Stimulated activated memory B cell treated with anti-CD40 and anti-IgM and Interleukin-4, amounts not matched to agents 10 μg/mL and 1 μg/mL and 100 μg/mL, for 72 hours (primary cell): Measurements from ENCODE around the gene RGS19.

Experiments used
- ATAC-seq: fragments of 150-1000 bp; cut with Tn5 transposase; 2 replicates; pipeline ENCODE4 v1.10.0; 2021
- H3K27ac Mint-ChIP-seq: one replicate; pipeline ENCODE4 v1.8.0; 2022; ENCODE audit warnings: mild to moderate bottlenecking, mixed read lengths
- H3K27me3 Mint-ChIP-seq: one replicate; pipeline ENCODE4 v1.8.0; 2022; ENCODE audit warnings: mixed read lengths
- H3K36me3 Mint-ChIP-seq: one replicate; pipeline ENCODE4 v1.8.0; 2022; ENCODE audit warnings: mixed read lengths
- H3K4me1 Mint-ChIP-seq: one replicate; pipeline ENCODE4 v1.8.0; 2022; ENCODE audit warnings: mixed read lengths
- H3K4me3 Mint-ChIP-seq: one replicate; pipeline ENCODE4 v1.8.0; 2022; ENCODE audit warnings: mild to moderate bottlenecking, moderate library complexity, mixed read lengths
- H3K9me3 Mint-ChIP-seq: one replicate; pipeline ENCODE4 v1.8.0; 2022; ENCODE audit warnings: mixed read lengths

The RGS19 gene

DNA sequence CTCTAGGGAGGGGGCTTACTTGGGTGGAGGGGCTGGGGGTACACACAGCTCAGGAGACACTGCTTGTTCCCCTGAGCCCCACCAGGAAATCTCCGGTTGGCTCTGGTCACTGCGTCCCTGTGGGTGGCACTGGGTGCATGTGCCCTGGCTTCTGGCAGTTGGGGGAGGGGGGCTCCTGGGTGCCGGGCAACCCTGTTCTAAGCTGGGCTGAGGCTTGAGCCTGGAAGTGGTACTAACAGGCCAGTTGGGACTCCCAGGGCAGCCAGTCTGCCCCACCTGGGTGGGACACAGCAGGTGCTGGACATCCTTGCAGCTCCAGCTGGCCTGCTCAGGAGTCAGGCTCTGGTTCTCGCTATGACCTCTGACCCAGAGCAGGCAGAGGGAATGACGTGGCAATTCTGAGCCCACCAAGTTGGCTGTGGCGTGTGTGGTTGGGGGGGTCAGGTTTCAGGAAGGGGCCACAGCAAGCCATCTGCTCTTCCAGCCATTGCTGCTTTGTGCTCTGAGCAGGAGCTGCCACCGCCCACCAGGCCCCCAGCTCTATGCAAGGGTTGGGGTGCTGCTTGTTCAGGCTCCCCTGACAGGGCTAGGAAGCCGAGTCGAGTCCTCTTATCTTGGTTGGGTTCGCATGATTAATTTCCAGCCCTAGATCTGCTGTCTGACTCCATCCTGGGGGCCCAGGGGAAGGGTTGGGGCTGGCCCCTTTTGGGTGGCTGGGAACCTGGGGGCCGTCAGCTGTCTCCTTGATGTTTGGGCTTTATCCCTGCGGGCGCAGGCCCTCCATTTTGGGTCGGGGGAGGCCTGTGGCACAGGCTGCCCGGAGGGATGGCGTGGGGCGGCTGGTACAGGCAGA is 42.7 kb downstream of the RGS19 start:
- Mint-ChIP-seq H3K36me3 (peaks cover 24% of the 10 kb centered on the region), H3K9me3 (no peaks in the 10 kb centered on the region), H3K27ac (no peak overlapping the region), H3K4me3 (no peak overlapping the region), H3K4me1 (peaks cover 31% of the 10 kb centered on the region), H3K27me3 (peaks cover 10% of the 10 kb centered on the region)
- no peak for ATAC-seq

DNA sequence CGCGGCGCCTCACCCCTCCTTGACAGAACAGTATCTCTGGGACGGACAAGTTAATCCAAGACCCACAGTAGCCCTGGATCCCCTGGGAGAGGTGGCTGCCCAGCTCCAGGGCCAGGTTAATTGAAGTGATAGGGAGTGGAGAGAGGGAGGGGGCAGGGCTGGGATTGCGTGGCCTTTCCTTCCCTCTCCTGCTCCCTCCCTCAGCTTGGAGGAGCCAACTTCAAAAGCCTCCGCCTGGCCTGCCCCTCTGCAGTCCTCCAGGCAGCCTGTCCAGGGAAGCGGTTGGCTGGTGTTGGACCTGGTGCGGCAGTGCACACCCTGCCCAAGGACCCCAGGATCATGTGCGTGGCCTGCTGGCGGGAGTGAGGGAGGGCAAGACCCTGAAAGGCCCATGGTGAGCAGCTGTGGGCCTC is 43.4 kb downstream of the RGS19 start, which contains the start of gene C20orf204:
Gene C20orf204, plus strand, starts transcription at position 250 of the 413 bp plus-strand sequence. Its CDS starts 142 bp downstream, at position 392.
- no peaks in the 10 kb centered on the region for H3K9me3 Mint-ChIP-seq
- peaks cover 31% of the 10 kb centered on the region for H3K4me1 Mint-ChIP-seq
- H3K27me3 Mint-ChIP-seq = peaks cover 10% of the 10 kb centered on the region
- no peak within 1 kb of the TSS for H3K4me3 Mint-ChIP-seq
- peaks cover 31% of the 10 kb centered on the region for H3K36me3 Mint-ChIP-seq
- H3K27ac Mint-ChIP-seq = no peak within 1 kb of the TSS
- ATAC-seq = no peak

DNA sequence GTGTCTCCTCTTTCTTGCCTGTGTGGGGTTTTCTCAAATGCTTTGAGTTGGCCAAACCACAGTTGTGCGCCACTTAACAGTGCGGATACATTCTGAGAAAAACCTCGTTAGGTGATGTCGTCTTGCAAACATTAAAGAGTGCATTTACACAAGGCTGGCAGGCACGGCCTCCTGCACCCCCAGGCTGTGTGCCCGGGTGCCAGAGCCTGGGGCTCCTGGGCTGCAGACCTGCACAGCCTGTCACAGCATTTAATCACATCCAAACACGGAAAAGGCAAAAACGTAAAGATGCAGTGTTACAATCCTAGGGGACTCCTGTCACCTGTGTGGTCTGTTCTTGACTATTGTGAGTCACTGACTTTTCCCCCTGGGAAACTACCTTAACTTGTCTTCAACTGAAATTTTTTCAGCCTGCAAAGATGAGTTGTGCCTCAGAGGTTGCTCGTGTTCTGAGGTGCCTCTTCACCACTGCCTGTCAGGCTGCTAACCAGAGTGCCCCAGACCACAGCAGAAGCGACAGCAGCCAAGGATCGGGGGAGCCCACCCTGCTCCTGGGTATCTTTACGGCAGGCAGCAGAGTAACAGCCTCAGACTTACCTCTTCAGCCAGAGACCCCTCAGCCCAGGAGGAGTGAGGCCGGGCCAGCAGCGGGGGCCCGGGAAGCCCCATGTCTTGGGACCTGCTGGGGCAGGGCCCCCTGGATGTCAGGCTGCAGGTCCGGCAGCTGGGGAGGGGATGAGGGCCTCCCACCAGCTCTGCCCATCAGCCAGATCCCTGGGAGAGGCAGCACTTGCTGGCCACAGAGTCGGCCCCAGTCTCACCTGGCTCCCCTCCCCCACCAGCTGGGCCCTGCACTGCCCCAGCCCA is 44.0 kb downstream of the RGS19 start:
- Mint-ChIP-seq H3K9me3 (no peaks in the 10 kb centered on the region), H3K4me1 (peaks cover 31% of the 10 kb centered on the region), H3K27ac (no peak overlapping the region), H3K27me3 (peaks cover 10% of the 10 kb centered on the region), H3K36me3 (peaks cover 37% of the 10 kb centered on the region), H3K4me3 (no peak overlapping the region)
- no peak for ATAC-seq

DNA sequence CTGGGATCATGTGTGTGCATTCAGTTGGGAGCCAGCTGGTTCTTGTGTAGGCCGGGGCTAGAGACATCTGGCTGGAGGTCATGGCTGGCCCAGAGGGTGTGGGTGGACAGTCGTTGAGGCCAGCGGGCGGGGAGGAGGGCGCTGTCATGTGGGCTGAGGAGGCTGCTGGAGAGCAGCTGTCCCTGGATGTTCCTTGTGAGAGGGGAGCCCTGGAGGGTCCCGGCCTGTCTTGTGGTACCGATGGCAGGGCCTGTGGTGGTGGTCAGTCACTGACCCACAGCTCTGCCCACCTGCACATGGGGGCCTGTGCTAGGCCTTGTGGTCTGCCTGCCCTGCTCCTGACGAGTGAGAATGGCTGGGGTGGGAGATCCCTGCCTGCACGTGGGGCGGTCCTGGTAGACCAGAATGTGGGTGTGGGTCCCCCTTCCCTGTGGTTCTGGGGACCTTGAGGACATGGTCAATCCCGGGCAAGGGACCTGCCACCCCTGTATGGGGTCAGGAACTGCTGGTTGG is 45.3 kb downstream of the RGS19 start:
- no peak overlapping the region for H3K4me3 Mint-ChIP-seq
- H3K36me3 Mint-ChIP-seq = peaks cover 50% of the 10 kb centered on the region
- H3K9me3 Mint-ChIP-seq = no peaks in the 10 kb centered on the region
- no peak for ATAC-seq
- H3K4me1 Mint-ChIP-seq = peaks cover 21% of the 10 kb centered on the region
- peaks cover 10% of the 10 kb centered on the region for H3K27me3 Mint-ChIP-seq
- H3K27ac Mint-ChIP-seq = no peak overlapping the region

DNA sequence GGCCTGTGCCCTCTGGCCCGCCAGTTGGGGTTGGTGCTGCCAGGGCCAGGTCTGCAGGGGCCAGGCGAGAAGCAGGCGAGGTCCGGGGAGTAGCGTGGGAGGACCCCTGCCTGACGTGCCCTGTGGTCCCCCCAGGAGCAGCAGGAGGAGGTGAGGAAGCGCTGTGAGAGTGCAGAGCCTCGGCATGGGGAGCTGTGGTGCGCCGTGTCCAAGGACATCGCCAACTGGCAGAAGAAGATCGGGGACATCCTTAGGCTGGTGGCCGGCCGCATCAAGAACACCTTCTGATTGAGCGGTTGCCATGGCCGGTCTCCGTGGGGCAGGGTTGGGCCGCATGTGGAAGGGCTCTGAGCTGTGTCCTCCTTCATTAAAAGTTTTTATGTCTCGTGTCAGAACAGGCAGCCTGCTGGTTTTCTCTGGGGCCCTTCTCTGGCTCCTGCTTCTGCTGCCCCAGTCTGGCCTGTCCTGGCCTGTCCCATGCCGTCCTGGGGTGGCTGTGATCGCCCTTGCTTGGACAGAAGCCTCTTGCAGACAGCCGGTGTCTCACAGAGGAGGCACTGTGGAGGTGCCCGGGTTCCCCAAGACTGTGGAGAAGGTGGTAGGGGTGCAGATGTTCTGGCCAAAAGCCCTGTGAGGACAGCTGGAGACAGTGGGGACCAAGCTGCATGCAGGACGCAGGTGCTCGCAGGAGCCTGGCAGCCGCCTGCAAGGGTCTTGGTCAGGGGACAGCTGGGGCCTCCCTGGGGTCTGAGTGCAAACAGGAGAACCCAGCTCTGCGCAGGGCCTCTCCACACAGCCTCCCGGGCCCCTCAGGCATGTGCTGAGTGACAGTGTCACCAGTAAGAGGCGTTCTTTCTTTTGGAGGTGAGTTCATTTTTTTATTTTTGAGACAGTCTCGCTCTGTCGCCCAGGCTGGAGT is 46.4 kb downstream of the RGS19 start:
- ATAC-seq = peak; percentile 37
- no peaks in the 10 kb centered on the region for H3K9me3 Mint-ChIP-seq
- no peak overlapping the region for H3K4me3 Mint-ChIP-seq
- peaks cover 56% of the 10 kb centered on the region for H3K36me3 Mint-ChIP-seq
- H3K27ac Mint-ChIP-seq = no peak overlapping the region
- peaks cover 20% of the 10 kb centered on the region for H3K4me1 Mint-ChIP-seq
- peaks cover 10% of the 10 kb centered on the region for H3K27me3 Mint-ChIP-seq

DNA sequence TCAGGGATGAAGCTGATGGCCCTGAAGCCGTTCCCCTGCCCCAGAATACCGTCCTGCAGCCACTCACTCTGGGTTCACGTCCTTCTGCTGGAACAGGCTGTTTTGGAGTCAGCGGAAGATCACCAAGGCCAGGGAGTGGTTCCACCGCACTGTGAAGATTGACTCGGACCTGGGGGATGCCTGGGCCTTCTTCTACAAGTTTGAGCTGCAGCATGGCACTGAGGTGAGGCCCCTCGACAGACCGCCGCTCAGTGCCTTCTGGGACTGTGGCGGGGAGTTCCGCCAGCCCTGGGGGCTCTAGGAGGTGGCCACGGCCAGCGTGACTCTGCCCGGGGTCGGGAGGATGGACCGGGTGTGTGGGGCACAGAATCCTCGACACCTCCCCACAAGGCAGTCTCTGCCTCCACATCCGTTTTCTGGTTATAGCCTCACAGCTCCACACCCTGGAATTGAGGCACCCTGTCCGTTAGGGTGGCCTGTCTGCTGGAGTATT is 47.5 kb downstream of the RGS19 start:
- no peak overlapping the region for H3K27ac Mint-ChIP-seq
- H3K9me3 Mint-ChIP-seq = no peaks in the 10 kb centered on the region
- no peak for ATAC-seq
- H3K36me3 Mint-ChIP-seq = peaks cover 67% of the 10 kb centered on the region
- peaks cover 13% of the 10 kb centered on the region for H3K4me1 Mint-ChIP-seq
- no peaks in the 10 kb centered on the region for H3K27me3 Mint-ChIP-seq
- no peak overlapping the region for H3K4me3 Mint-ChIP-seq

DNA sequence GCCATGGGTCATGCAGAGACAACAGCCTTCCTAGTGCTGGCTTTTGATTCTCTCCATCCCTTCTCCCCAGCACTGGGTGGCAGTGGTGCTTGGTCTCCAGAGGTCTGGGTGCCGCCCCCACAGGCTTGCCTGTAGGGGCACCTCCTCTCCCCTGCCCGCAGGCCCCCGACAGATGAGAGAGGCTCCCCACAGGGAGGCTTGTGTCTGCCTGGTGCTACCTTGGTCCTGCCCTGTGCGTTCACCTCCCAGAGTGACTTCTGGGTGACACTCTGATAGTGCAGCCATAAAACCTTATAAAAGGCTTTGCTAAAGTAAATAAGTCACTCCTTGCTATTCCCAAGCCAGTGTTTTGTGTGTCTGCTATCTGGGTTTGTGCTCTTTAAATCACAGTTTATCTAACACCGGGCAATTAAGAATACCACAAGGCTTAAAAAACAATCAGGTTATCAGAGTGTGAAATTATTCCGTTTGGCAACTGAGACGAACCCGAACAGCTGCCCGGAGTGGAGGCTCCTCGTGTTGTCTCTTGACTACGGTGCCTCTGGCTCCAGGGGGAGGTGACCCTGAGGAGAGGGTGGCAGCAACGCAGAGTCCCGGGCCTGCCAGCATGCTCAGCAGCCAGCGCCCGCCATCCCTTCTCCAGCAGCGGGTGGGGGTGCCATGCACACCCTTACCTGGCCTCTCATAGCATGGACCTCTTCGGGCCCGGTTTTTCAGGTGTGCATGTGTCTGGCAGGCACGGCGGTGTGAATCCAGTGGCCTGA is 48.8 kb downstream of the RGS19 start:
- no peak overlapping the region for H3K4me3 Mint-ChIP-seq
- no peaks in the 10 kb centered on the region for H3K27me3 Mint-ChIP-seq
- peaks cover 76% of the 10 kb centered on the region for H3K36me3 Mint-ChIP-seq
- no peak overlapping the region for H3K27ac Mint-ChIP-seq
- no peaks in the 10 kb centered on the region for H3K9me3 Mint-ChIP-seq
- peaks cover 13% of the 10 kb centered on the region for H3K4me1 Mint-ChIP-seq
- no peak for ATAC-seq

DNA sequence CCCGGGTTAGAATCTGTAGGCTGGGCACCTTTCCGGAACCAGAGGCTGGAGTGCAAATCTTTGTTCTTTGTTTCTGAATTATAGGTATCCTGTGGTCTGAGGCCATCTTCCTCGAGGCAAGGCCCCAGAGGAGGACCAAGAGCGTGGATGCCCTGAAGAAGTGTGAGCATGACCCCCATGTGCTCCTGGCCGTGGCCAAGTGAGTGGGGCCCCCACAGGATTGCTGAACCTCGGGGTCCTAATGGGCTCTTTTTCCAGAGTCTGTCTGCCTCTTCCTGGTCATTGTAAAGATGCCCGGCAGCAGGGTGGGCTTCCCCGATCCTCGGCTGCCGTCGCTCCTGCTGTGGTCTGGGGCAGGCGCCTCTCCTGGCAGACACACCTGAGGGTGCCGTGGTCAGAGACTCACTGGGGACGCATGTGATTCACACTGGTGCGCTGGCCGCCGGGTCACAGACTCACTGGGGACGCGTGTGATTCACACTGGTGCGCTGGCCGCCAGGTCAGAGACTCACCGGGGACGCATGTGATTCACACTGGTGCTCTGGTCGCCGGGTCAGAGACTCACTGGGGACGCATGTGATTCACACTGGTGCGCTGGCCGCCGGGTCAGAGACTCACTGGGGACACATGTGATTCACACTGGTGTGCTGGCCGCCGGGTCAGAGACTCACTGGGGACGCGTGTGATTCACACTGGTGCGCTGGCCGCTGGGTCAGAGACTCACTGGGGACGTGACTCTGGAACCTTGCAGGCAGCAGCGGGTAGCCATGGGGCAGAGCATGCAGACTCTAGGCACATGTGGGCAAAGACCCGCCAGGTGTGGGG is 49.8 kb downstream of the RGS19 start:
- ATAC-seq = no peak
- Mint-ChIP-seq H3K36me3 (peaks cover 81% of the 10 kb centered on the region), H3K4me1 (peaks cover 4% of the 10 kb centered on the region), H3K4me3 (no peak overlapping the region), H3K9me3 (no peaks in the 10 kb centered on the region), H3K27ac (no peak overlapping the region), H3K27me3 (no peaks in the 10 kb centered on the region)

DNA sequence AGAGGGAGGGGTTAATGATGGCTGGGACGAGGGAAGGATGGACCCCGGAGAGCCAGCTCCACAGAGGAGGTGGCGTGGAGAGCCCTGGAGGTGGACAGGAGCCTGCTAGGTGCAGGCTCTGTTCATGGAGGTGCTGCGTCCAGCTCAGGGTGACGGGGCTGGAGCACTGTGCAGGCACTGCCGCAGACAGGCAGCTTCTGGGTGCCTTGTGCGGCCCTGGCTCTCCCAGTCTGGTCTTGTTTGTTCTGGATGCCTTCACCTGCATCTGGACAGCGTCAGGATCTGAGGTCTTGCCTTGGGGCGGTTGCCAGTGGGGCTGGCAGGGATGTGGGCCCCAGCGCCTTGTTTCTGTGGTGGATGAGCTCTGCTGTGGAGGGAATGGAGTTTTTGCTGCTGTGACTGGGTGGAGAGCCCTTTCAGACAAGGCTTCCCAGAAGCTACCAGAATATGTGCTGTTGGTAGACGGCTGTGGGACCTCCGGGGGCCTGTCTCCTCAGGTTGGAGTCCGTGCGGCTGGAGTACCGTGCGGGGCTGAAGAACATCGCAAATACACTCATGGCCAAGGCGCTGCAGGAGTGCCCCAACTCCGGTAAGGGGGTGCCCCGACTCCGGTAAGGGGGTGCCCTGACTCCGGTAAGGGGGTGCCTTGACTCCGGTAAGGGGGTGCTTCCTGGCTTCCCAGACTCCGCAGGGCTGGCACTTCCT is 51.2 kb downstream of the RGS19 start:
- ATAC-seq = no peak
- Mint-ChIP-seq H3K27ac (no peak overlapping the region), H3K9me3 (no peaks in the 10 kb centered on the region), H3K4me1 (no peaks in the 10 kb centered on the region), H3K27me3 (no peaks in the 10 kb centered on the region), H3K36me3 (peaks cover 81% of the 10 kb centered on the region), H3K4me3 (no peak overlapping the region)

DNA sequence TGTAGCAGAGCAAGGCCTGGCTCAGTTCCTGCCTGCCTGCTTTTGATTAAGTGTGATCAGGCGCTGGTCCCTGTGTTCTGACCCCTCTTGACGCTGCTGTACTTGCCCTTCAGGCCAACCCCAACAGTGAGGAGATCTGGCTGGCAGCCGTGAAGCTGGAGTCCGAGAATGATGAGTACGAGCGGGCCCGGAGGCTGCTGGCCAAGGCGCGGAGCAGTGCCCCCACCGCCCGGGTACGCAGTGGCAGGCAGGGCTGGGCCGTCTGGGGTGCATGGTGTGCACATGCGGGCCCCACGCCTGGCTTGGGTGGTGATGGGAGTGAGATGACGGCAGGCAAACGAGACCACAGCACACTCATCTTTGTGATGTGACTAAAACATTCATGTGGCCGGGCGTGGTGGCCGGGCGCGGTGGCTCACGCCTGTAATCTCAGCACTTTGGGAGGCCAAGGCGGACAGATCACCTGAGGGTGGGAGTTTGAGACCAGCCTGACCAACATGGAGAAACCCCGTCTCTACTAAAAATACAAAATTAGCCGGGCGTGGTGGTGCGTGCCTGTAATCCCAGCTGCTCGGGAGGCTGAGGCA is 53.4 kb downstream of the RGS19 start:
- Mint-ChIP-seq H3K36me3 (peaks cover 77% of the 10 kb centered on the region), H3K4me3 (no peak overlapping the region)

DNA sequence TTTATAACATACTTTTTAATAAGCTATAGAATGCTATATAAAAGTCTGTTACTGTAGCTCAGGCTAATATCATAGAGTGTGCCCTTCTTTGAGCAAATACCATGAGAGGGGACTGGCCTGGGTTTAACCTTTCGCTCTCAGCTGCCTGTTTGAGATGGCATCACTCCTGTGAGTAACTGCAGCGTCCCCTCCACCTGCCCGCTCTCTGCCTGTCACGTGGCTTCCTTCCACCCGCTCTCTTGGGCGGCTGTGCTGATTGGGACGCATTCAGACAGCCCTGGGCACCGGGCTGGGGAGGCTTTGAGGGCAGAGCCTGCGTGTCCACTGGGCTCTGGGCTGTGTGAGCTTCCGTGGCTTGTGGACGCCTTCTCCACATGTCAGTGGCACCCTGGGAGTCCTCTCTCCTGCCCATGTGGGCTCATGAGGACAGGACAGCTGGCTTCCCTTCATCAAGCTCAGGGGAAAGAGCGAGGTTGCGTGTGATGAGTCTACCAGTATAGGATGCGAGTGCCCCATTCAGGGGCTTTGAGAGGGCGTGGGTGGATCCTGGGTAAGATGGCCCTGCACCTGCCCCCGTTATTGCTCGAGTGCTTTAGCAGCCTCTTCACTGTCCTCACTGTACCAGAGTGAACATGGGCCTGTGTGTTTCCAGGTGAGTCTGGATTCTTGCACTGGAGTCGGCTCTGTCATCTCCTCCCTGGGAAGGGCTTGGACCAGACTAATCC is 54.1 kb downstream of the RGS19 start:
- H3K36me3 Mint-ChIP-seq = peaks cover 70% of the 10 kb centered on the region
- no peaks in the 10 kb centered on the region for H3K9me3 Mint-ChIP-seq
- H3K4me1 Mint-ChIP-seq = no peaks in the 10 kb centered on the region
- no peak for ATAC-seq
- no peak overlapping the region for H3K27ac Mint-ChIP-seq
- no peak overlapping the region for H3K4me3 Mint-ChIP-seq
- no peaks in the 10 kb centered on the region for H3K27me3 Mint-ChIP-seq

More for the DNA sequence above, 53.4 kb downstream of the RGS19 start:
- no peaks in the 10 kb centered on the region for H3K27me3 Mint-ChIP-seq
- ATAC-seq = no peak
- H3K27ac Mint-ChIP-seq = no peak overlapping the region
- no peaks in the 10 kb centered on the region for H3K9me3 Mint-ChIP-seq
- H3K4me1 Mint-ChIP-seq = no peaks in the 10 kb centered on the region
